Activated T-cell treated with anti-CD3 and anti-CD28 coated beads, Interleukin-2, amount 50 U/mL, for 24 hours (primary cell): ENCODE data around the gene ARHGAP25.

Experiments used
- DNase-seq: peaks from one replicate; pipeline ENCODE4 v3.0.0-alpha.2; 2020
- H3K27ac Mint-ChIP-seq: 2 replicates; pipeline ENCODE4 v1.8.0; 2020; ENCODE audit warnings: mild to moderate bottlenecking, mixed read lengths
- H3K27me3 Mint-ChIP-seq: 2 replicates; pipeline ENCODE4 v1.8.0; 2020; ENCODE audit warnings: mixed read lengths
- H3K36me3 Mint-ChIP-seq: 2 replicates; pipeline ENCODE4 v1.8.0; 2020; ENCODE audit warnings: low read depth, mixed read lengths
- H3K4me1 Mint-ChIP-seq: 2 replicates; pipeline ENCODE4 v1.8.0; 2020; ENCODE audit warnings: low read depth, mixed read lengths
- H3K4me3 Mint-ChIP-seq: 2 replicates; pipeline ENCODE4 v1.8.0; 2020; ENCODE audit warnings: mild to moderate bottlenecking, moderate library complexity, mixed read lengths
- H3K9me3 Mint-ChIP-seq: 2 replicates; pipeline ENCODE4 v1.8.0; 2020; ENCODE audit warnings: mixed read lengths

The ARHGAP25 gene

DNA sequence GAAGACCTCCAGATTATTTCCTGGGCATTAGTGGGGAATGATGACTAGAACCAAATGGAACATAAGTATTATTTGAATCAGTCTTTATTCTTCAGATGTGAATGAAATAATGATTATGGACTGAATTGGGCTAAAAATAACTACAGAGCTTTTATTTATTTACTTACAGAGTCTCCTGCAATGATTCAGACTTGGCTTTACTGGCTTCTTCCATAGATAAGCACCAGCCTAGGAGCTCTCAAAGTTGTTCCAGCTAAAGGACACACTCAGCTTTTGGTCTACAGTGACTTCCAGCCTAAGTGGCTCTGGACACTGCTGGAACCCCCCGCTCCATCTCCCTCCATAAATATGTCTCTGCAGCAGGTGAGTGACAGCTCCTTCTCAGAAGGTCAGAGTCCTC is 24.3 kb upstream of the ARHGAP25 start:
- no peak overlapping the region for H3K4me3 Mint-ChIP-seq
- no peak for DNase-seq
- H3K27ac Mint-ChIP-seq: no peak overlapping the region
- no peaks in the 10 kb centered on the region for H3K9me3 Mint-ChIP-seq
- H3K4me1 Mint-ChIP-seq: peaks cover 33% of the 10 kb centered on the region
- no peaks in the 10 kb centered on the region for H3K27me3 Mint-ChIP-seq
- H3K36me3 Mint-ChIP-seq: no peaks in the 10 kb centered on the region

DNA sequence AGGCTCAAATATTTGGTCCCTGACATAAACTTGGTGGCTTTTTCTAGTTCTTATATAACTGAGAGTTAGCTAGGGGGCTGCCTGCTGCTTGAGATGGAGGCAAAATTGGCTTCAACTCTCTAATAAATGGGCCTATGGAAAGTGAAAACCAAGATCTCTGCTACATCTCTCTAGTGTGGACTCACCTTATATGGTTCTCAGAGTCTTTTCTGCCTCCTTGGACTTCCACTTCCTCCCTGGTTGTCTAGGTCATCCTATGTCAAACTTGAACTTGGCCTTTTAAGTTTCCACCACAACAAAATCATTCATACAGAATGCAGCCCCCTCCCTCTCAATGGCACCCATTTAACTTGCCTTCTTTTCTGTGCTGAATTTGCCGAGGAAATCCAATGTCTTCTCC is 23.9 kb upstream of the ARHGAP25 start:
- Mint-ChIP-seq H3K27ac (no peak overlapping the region), H3K4me3 (no peak overlapping the region), H3K27me3 (no peaks in the 10 kb centered on the region), H3K36me3 (no peaks in the 10 kb centered on the region), H3K9me3 (no peaks in the 10 kb centered on the region), H3K4me1 (peaks cover 37% of the 10 kb centered on the region)
- no peak for DNase-seq

DNA sequence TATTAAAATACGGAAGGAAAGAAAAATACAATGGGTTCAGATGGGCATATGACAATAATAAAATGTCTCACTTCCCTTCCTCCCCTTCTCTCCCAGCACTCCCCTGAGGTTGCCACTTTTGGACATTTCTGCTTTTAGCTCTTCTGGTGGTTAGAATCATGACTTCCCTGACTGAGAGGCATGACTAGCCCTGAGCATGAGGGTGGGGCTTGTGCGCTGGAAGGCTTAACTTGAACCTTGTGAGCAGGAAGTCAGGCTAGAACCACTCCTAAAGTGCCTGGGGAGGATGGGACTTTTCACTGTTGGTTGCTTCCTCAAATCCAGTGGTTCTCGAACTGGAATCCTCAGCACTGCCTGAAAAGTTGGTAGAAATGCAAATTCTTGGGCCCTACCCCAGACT is 19.7 kb upstream of the ARHGAP25 start:
- H3K4me3 Mint-ChIP-seq: no peak overlapping the region
- no peak for DNase-seq
- H3K27me3 Mint-ChIP-seq: no peaks in the 10 kb centered on the region
- no peaks in the 10 kb centered on the region for H3K36me3 Mint-ChIP-seq
- no peaks in the 10 kb centered on the region for H3K9me3 Mint-ChIP-seq
- peaks cover 70% of the 10 kb centered on the region for H3K4me1 Mint-ChIP-seq
- peak overlapping the region; percentile 87 for H3K27ac Mint-ChIP-seq

DNA sequence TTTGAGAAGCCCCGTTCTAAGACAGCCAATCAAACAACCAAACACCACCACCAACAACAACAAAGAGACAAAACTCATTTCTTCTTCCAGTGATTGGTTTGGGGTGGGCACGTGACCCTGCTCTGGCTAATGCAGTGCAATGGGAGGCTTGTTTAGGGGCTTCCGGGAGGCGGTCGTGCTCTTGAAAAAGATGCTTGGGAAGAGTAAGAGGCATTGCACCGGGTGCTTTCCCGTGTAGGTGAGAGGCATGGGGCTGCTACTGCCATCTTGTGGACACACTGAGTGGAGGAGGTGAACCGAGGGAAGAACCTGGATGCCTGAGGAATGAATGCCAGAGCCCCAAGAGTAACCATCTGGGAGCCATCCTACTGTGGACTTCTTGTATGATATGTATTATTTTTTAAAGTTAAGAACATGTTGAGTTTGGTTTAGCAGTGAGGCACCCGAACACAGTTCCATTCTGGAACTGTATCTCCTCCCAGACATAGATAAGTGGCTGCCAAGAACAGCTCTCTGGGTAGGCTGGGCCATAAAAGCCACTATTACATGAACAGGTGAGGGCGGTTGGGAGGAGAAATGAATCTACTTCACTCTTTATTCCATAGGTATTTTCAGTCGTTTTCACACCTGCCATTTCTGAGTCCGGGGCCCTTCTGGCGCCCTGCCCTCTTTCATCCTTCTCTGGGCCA is 19.1 kb upstream of the ARHGAP25 start:
- Mint-ChIP-seq H3K36me3 (no peaks in the 10 kb centered on the region), H3K9me3 (no peaks in the 10 kb centered on the region), H3K4me3 (no peak overlapping the region), H3K27me3 (no peaks in the 10 kb centered on the region), H3K4me1 (peaks cover 74% of the 10 kb centered on the region), H3K27ac (peak overlapping the region; percentile 87)
- DNase-seq: peak; percentile 56

DNA sequence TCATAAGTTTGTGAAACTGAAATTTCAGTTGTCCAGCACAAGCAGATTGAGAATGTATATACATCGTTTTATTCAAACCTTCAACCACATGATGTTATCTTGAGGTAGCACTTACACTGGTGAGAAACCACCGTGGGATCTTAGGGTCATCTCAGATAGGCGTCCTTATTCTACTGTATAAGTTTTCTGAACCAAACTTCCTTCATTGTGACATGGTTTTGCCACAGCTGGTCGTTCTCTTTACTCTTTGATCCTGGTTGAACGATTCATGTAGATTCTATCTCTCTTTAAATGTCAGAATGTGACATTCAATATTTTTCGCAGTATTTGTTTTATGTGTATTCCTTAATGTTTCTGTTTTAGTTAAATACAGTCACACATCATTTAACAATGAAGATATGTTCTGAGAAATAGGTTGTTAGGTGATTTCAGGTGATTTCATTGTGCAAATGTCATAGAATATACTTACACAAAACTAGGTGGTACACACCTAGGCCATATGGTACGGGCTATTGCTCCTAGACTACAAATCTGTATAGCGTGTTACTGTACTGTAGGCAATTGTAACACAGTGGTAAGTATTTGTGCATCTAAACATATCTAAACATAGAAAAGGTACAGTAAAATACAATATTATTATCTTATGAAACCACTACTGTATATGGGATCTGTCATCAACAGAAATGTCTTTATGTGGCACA is 17.9 kb upstream of the ARHGAP25 start:
- Mint-ChIP-seq H3K27ac (peak overlapping the region; percentile 87), H3K27me3 (no peaks in the 10 kb centered on the region), H3K36me3 (no peaks in the 10 kb centered on the region), H3K4me3 (no peak overlapping the region), H3K9me3 (no peaks in the 10 kb centered on the region), H3K4me1 (peaks cover 78% of the 10 kb centered on the region)
- DNase-seq: no peak

DNA sequence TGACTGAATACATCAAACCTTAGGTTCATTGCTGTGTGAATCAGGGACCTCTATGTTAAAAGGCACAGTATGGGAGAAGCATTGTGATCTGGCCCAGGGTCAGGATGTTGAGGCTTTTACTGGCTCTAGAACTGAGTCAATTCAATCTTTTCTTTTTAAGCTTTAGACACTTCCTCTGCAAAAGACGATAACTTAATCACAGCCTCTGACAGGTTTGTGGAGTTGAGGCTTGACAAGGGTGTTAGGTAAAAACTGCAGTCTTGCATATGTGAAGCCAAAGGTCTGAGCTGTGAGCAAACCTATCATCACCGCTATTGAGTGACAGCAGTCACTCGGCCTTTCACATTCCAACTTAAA is 17.3 kb upstream of the ARHGAP25 start:
- Mint-ChIP-seq H3K4me3 (no peak overlapping the region), H3K36me3 (no peaks in the 10 kb centered on the region), H3K4me1 (peaks cover 84% of the 10 kb centered on the region), H3K27ac (peak overlapping the region; percentile 87), H3K27me3 (no peaks in the 10 kb centered on the region), H3K9me3 (no peaks in the 10 kb centered on the region)
- no peak for DNase-seq

DNA sequence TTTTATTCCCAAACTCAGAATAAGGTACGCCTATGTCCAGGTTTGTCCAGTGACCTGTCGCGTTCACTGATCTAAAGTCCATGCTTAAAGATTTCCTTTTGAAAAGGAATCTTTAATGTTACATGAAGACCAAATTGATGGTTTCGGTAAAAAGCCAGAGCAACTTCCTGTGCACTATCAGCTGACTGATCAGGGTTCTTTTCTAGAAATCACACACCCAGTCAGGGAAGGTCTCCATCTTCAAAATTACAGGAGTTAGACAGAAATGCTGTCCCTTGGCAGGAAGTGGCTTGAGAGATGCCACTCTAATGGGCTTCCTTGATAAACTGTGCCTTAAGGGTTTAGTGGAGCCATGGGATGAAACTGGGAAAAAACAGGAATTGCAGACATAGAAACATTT is 14.7 kb upstream of the ARHGAP25 start:
- peaks cover 97% of the 10 kb centered on the region for H3K4me1 Mint-ChIP-seq
- no peaks in the 10 kb centered on the region for H3K9me3 Mint-ChIP-seq
- DNase-seq: no peak
- no peaks in the 10 kb centered on the region for H3K36me3 Mint-ChIP-seq
- peak overlapping the region; percentile 35 for H3K4me3 Mint-ChIP-seq
- peak overlapping the region; percentile 86 for H3K27ac Mint-ChIP-seq
- no peaks in the 10 kb centered on the region for H3K27me3 Mint-ChIP-seq

DNA sequence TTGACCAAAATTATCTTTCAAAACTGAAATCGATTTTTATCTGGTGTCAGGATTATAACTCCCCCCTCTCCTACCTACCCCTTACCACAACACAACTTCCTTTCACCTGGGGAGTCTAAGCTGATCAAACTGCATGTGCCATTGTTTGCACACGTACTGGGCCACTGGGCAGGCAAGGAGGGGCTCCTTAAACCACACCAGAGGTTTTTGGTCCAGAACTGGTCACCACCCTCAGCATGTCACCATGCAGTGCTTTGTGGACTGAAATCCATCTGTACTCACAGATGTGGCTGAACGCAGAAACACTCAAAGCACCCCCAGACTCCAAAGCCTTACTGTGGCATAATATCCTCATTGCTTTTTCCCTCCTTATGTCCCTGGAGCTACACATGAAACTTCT is 13.9 kb upstream of the ARHGAP25 start:
- Mint-ChIP-seq H3K4me3 (peak overlapping the region; percentile 1), H3K27ac (peak overlapping the region; percentile 86), H3K36me3 (no peaks in the 10 kb centered on the region), H3K9me3 (no peaks in the 10 kb centered on the region), H3K4me1 (peaks cover 94% of the 10 kb centered on the region), H3K27me3 (no peaks in the 10 kb centered on the region)
- no peak for DNase-seq

DNA sequence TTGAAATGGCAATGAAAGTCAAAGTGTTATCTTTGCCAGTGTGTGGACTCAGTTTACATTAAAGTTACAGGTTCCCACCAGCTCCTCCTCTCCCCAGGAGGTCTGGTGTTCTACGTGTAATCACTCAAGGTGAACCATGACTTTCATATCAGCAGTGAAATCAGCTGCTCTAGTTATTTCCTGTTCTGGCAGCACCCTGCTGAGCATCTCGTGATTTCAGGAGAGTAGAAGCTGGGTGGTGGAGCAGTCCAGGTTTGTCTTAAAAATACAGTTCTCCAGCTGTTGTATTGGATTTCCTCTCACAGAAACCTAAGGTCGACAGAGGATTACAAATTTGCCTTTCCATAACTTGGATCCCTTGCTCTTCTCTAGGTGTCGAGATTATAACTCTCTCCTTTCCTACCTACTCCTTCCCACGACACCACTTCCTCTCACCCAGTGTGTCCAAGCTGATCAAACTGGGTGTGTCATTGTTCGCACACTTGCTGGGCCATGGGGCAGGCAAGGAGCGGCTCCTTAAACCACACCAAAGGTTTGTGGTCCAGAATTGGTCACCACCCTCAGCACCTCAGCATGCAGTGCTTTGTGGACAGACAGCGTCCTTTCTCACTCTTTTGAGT is 13.0 kb upstream of the ARHGAP25 start:
- no peak for DNase-seq
- no peaks in the 10 kb centered on the region for H3K36me3 Mint-ChIP-seq
- H3K4me3 Mint-ChIP-seq: peak overlapping the region; percentile 47
- peaks cover 94% of the 10 kb centered on the region for H3K4me1 Mint-ChIP-seq
- H3K27ac Mint-ChIP-seq: peak overlapping the region; percentile 86
- no peaks in the 10 kb centered on the region for H3K27me3 Mint-ChIP-seq
- H3K9me3 Mint-ChIP-seq: no peaks in the 10 kb centered on the region

DNA sequence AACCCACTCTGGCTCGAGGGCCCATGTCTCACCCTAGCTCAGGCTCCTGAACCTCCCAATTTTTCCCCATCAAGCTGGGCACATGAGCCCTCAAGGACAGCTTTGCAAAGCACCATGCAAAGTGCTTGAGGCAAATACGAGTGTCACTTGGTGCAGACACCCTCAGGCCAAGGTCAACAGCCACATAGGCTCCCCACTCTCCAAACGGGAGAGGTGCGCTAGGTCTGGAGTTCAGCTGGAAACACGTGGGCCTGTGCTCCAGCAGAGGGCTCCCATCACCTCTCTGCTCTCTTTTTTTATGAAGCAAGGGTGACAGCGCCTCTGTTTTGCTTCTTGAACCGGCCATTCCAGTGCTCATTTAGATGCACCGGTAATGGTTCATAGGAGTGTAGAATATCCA is 11.9 kb upstream of the ARHGAP25 start:
- Mint-ChIP-seq H3K27ac (no peak overlapping the region), H3K9me3 (no peaks in the 10 kb centered on the region), H3K4me3 (no peak overlapping the region), H3K4me1 (peaks cover 94% of the 10 kb centered on the region), H3K27me3 (no peaks in the 10 kb centered on the region), H3K36me3 (no peaks in the 10 kb centered on the region)
- no peak for DNase-seq

DNA sequence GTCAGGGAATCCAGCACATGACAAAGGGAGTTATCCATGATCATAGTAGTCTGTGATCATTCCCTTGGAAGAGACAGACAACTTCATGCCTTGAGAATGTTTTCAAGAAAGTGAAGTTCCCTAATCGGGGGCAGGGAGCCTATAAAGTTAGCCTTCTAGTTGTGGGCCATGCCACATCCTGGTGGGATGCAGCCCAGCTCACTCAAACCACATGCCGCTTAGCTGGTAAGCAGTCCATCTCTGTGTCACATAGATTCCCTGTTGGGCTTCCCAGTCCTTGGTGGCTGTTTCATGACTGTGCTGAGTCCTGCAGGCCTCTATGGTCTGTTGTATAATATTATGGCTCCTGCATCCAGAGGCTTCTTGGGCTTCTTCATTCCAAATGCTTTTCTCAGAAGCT is 11.4 kb upstream of the ARHGAP25 start:
- H3K36me3 Mint-ChIP-seq: no peaks in the 10 kb centered on the region
- no peaks in the 10 kb centered on the region for H3K9me3 Mint-ChIP-seq
- no peak overlapping the region for H3K27ac Mint-ChIP-seq
- DNase-seq: no peak
- H3K4me1 Mint-ChIP-seq: peaks cover 94% of the 10 kb centered on the region
- H3K27me3 Mint-ChIP-seq: no peaks in the 10 kb centered on the region
- H3K4me3 Mint-ChIP-seq: no peak overlapping the region

DNA sequence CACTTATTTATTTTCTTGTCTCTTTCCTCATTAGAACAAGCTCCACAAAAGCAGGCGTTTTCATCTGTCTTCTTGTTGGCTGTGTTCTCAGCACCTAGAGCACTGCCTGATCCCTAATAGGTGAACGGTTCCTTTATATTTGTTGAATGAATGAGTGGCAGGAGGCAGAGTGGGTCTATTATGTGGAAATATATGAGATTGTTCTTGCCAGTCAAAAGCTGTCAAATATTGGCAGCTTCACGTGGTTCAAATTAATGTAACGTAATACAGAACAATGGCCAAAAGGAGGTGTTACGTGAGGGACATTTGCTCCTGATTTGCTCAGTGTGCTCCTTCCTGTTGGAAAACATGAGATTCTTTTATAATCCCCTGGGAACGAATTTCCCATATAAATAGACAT is 8.5 kb upstream of the ARHGAP25 start:
- H3K4me1 Mint-ChIP-seq: peaks cover 77% of the 10 kb centered on the region
- H3K27ac Mint-ChIP-seq: peak overlapping the region; percentile 87
- H3K27me3 Mint-ChIP-seq: no peaks in the 10 kb centered on the region
- no peaks in the 10 kb centered on the region for H3K9me3 Mint-ChIP-seq
- H3K36me3 Mint-ChIP-seq: no peaks in the 10 kb centered on the region
- no peak for DNase-seq
- no peak overlapping the region for H3K4me3 Mint-ChIP-seq

DNA sequence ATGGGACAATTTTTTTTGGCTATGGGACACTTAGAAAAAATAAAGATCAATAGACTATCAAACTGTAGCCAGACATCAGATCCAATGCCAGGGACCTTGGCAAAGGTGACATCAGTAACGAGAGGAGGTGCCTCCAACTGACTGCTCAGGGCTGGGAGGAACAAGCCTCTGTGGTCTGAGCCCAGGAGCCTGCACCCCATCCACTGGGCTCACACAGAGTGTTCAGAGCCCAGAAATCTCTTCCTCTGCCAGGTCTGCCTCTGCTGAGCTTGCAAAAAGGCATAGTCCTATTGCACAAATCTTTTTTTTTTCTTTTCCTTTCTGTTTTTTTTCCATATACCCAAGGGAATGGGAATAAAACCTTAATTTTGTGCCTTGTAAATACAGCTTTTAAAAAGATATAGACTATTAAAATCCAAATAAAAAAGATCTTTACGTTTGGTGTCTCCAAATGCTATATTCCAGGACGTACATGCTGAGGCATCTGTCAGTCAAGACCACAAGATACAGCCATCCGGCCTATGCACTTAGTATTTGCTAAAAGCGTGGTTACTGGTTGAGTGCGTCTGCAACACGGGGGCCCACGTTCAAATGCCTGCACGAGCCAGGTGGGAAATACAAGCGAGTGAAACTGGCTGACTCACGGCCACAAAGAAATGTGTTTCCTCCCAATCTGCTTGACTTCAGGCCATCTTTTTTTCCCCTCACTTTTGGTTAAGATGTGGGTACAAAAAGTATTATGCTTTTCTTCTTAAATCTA is 7.8 kb upstream of the ARHGAP25 start:
- H3K4me3 Mint-ChIP-seq: peak overlapping the region; percentile 30
- H3K36me3 Mint-ChIP-seq: no peaks in the 10 kb centered on the region
- DNase-seq: peak; percentile 81
- H3K9me3 Mint-ChIP-seq: no peaks in the 10 kb centered on the region
- peak overlapping the region; percentile 87 for H3K27ac Mint-ChIP-seq
- H3K4me1 Mint-ChIP-seq: peaks cover 71% of the 10 kb centered on the region
- H3K27me3 Mint-ChIP-seq: no peaks in the 10 kb centered on the region

DNA sequence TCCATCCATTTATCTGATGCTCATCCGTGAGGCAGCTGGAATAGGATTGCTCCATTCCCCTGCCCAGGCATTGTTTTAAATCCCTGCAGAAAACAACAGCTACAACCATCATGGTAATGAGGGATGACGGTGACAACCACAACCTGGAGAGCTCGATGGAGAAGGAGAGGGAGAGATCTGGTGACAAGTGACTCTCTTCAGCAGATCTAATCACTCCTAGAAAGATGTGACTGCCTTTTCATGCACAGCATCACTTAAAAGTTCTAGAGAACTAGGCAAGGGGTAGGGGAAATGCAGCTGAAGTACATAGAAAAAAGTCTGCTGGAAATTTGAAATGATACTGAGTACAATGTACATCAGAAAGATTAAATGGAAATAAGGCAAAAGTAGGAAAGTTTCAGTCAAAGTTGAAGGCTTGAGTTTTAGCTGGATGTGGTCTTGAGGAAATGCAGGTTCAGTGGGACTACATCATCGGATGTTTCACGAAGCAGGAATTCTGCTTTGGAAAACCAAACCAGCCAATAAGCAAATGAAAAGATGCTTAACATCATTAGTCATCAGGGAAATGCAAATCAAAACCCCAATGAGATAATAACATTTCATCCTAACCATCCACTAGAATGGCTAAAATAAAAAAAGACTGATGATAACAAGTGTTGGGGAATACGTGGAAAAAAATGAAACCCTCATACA is 6.8 kb upstream of the ARHGAP25 start:
- H3K36me3 Mint-ChIP-seq: no peaks in the 10 kb centered on the region
- H3K9me3 Mint-ChIP-seq: no peaks in the 10 kb centered on the region
- peak overlapping the region; percentile 87 for H3K27ac Mint-ChIP-seq
- peaks cover 60% of the 10 kb centered on the region for H3K4me1 Mint-ChIP-seq
- H3K27me3 Mint-ChIP-seq: no peaks in the 10 kb centered on the region
- peak overlapping the region; percentile 30 for H3K4me3 Mint-ChIP-seq
- no peak for DNase-seq
